T-helper 17 cell (primary cell): ENCODE data around the gene POTEG. TPM values are rescaled to one million over a fixed set of nuclear protein-coding genes. Genes with fewer than 3 reads are reported as not detected.
"Not testable (repeated sequence)": the region's sequence is repeated elsewhere in the genome, so short reads cannot be mapped to it uniquely, and the experiment has no call there.

Experiments
- ATAC-seq: fragments of 150-1000 bp; cut with Tn5 transposase; 2 replicates; pipeline ENCODE4 v1.10.0; 2021; ENCODE audit warnings: mild to moderate bottlenecking, moderate library complexity
- DNase-seq, 3 donors: peaks; one replicate each; pipeline versions ENCODE4 v3.0.0 to v3.0.0-alpha.2; 2020 to 2021
- H3K9me3 ChIP-seq: one replicate; pipeline ENCODE4 v1.7.0; 2013; ENCODE audit warnings: low read length, mild to moderate bottlenecking; ENCODE audit not compliant: control insufficient read depth, poor library complexity, severe bottlenecking
- H3K27ac Mint-ChIP-seq: one replicate; pipeline ENCODE4 v1.8.0; 2022; ENCODE audit warnings: mild to moderate bottlenecking, moderate library complexity, mixed read lengths
- H3K27me3 Mint-ChIP-seq: one replicate; pipeline ENCODE4 v1.8.0; 2022; ENCODE audit warnings: mixed read lengths
- H3K36me3 Mint-ChIP-seq: one replicate; pipeline ENCODE4 v1.8.0; 2022; ENCODE audit warnings: low read depth, mixed read lengths
- H3K4me1 Mint-ChIP-seq: one replicate; pipeline ENCODE4 v1.8.0; 2022; ENCODE audit warnings: mild to moderate bottlenecking, mixed read lengths
- H3K4me3 Mint-ChIP-seq: one replicate; pipeline ENCODE4 v1.8.0; 2022; ENCODE audit warnings: mild to moderate bottlenecking, moderate library complexity, mixed read lengths
- total RNA-seq, 4 donors: library from RNA in 2 of 4; stranded (reverse) in 2 of 4; gene quantifications; one replicate each; pipeline ENCODE4 v1.2.3 and lab custom pipeline; 2022 to 2026

POTEG gene
- total RNA-seq, 2 donors from 2014 or later: not detected

DNA sequence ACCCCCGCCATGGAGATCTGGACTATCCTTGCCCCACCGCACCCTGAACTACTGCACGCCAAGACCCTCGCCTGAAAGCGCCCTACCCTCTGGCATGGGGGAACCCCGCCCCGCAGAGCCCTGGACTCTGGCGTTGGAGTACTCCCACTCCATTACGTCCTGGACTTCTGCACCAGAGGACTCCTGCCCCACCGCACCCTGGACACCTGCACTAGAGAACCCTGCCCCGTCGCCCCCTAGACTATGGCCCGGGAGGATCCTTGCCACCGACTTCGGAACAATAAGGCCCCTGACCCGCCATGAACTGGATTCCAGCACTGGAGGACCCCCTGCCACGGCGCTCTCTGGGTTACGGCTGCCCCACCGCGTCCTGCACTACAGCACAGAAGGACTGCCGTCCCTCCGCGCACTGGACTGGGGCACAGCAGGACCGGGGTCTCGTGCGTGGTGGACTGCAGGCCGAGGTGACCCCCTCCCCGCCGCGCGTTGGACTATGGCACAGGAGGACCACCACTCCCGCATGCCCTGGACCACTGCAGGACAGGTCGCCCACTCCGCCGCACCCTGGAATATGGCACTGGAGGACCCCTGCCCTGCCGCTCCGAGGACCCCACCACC lies 72.4 kb downstream of the POTEG start:
- ATAC-seq, DNase-seq, H3K4me1 Mint-ChIP-seq: not testable (repeated sequence)

DNA sequence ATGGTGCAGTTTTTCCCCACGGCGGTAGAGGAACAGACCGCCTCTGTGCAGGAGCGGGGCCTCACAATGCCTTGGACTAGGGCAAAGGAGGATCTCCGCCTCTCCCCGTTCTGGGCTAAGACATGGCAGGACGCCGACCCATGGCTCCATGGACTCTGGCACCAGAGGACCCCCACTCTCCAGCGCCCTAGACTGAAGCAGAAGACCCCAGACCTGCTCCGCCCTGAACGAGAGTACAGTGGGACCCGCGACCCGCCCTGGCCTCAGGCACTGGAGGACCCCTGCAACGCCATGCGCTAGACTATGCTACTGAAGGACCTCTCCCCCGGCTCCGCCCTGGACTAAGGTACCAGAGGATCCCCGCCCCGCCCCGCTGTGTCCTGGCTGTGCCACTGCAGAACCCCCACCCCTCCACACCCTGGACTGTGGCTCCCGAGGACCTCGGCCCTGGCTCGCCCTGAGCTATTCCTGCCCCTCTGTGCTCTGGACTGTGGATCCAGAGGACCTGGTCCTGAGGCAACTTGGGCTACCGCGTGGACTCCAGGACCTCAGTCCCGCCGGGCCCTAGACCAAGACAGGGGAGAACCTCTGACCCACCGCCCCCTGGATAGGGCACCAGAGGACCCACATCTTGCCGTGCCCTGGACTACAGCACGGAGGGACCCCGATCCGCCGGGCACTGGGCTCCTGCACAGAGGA lies 73.1 kb downstream of the POTEG start:
- not testable (repeated sequence) for ATAC-seq, H3K36me3 Mint-ChIP-seq, H3K9me3 ChIP-seq, H3K27ac Mint-ChIP-seq, H3K4me3 Mint-ChIP-seq, H3K27me3 Mint-ChIP-seq, H3K4me1 Mint-ChIP-seq, DNase-seq

More for the DNA sequence above, 72.4 kb downstream of the POTEG start:
- not testable (repeated sequence) for H3K36me3 Mint-ChIP-seq, H3K27ac Mint-ChIP-seq, H3K4me3 Mint-ChIP-seq, H3K9me3 ChIP-seq, H3K27me3 Mint-ChIP-seq
